Nephron (organoid): ENCODE measurements around the gene HES4.

Experiments
- H3K27ac Mint-ChIP-seq, 3 experiments: 2 replicates each; pipeline ENCODE4 v1.8.0; 2020; ENCODE audit warnings: mixed read lengths in 3 of 3, mild to moderate bottlenecking in 2 of 3, moderate library complexity in 1 of 3
- H3K27me3 Mint-ChIP-seq: 2 replicates; pipeline ENCODE4 v1.8.0; 2021; ENCODE audit warnings: low read depth, mild to moderate bottlenecking, moderate library complexity, mixed read lengths
- H3K36me3 Mint-ChIP-seq: 2 replicates; pipeline ENCODE4 v1.8.0; 2020; ENCODE audit warnings: low read depth, mixed read lengths
- H3K4me1 Mint-ChIP-seq: 2 replicates; pipeline ENCODE4 v1.8.0; 2020; ENCODE audit warnings: mixed read lengths
- H3K4me3 Mint-ChIP-seq, 3 experiments: 2 replicates each; pipeline ENCODE4 v1.8.0; 2020; ENCODE audit warnings: mild to moderate bottlenecking in 3 of 3, mixed read lengths in 3 of 3, moderate library complexity in 2 of 3
- H3K9me3 Mint-ChIP-seq: 2 replicates; pipeline ENCODE4 v1.8.0; 2020; ENCODE audit warnings: mixed read lengths
- CTCF ChIP-seq, 3 experiments: fragments of 200-600 bp; sonication (generic); IDR thresholded peaks; one replicate each; pipeline ENCODE4 v1.5.0; 2021; ENCODE audit warnings: antibody characterized with exemption in 3 of 3; ENCODE audit not compliant: unreplicated experiment in 3 of 3

HES4 gene

GRCh38 chr1:970973-971730 is 28.7 kb downstream of the HES4 start:
- no peak overlapping the region for H3K4me3 Mint-ChIP-seq
- no peaks in the 10 kb centered on the region for H3K36me3 Mint-ChIP-seq
- H3K27ac Mint-ChIP-seq, result no peak overlapping the region
- no peaks in the 10 kb centered on the region for H3K4me1 Mint-ChIP-seq
- H3K9me3 Mint-ChIP-seq, result no peaks in the 10 kb centered on the region
- no peak for TF ChIP-seq CTCF (IDR thresholded peaks at IDR 0.05; ENCODE audit: unreplicated experiment in 3 of 3)
- H3K27me3 Mint-ChIP-seq, result peaks cover 62% of the 10 kb centered on the region

DNA sequence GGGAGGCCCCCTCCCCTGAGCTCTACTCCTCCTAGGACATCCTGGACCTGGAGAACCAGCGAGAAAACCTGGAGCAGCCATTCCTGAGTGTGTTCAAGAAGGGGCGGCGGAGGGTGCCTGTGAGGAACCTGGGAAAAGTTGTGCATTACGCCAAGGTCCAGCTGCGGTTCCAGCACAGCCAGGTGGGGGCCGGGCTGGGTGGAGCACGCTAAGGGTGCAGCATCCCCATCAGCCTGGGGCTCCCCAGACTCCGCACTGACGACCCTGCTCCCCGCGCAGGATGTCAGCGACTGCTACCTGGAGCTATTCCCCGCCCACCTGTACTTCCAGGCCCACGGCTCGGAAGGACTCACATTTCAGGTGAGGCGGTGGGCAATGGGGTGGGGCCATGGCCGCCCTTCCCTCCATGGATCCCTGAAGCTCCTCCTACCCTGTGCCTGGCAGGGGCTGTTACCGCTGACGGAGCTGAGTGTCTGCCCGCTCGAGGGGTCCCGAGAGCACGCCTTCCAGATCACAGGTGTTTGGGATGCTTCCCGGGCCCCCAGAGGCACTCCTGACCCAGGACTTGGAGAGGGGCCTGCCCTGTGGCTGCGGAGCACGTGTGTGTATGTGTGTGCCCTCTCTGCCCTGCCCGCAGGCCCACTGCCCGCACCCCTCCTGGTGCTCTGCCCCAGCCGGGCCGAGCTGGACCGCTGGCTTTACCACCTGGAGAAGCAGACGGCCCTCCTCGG is 29.5 kb downstream of the HES4 start:
- Mint-ChIP-seq H3K27ac (no peak overlapping the region), H3K4me1 (no peaks in the 10 kb centered on the region), H3K36me3 (no peaks in the 10 kb centered on the region), H3K9me3 (no peaks in the 10 kb centered on the region), H3K4me3 (no peak overlapping the region), H3K27me3 (peaks cover 56% of the 10 kb centered on the region)
- TF ChIP-seq CTCF (IDR thresholded peaks at IDR 0.05; ENCODE audit: unreplicated experiment in 3 of 3), result no peak

GRCh38 chr1:969260-969855 is 30.5 kb downstream of the HES4 start:
- Mint-ChIP-seq H3K4me1 (no peaks in the 10 kb centered on the region), H3K27me3 (peaks cover 49% of the 10 kb centered on the region), H3K9me3 (no peaks in the 10 kb centered on the region), H3K4me3 (peak overlapping the region in 2 of 3 experiments; percentile 8 to 27), H3K36me3 (peaks cover 4% of the 10 kb centered on the region), H3K27ac (no peak overlapping the region)
- TF ChIP-seq CTCF (IDR thresholded peaks at IDR 0.05; ENCODE audit: unreplicated experiment in 3 of 3), result no peak

- Mint-ChIP-seq H3K4me1 (no peaks in the 10 kb centered on the region), H3K27ac (no peak overlapping the region), H3K9me3 (no peaks in the 10 kb centered on the region), H3K36me3 (peaks cover 4% of the 10 kb centered on the region), H3K27me3 (peaks cover 40% of the 10 kb centered on the region), H3K4me3 (peak overlapping the region; percentile 21 to 48 (median 23))
- TF ChIP-seq CTCF (IDR thresholded peaks at IDR 0.05; ENCODE audit: unreplicated experiment in 3 of 3), result no peak
These were observed 32.2 kb downstream of the HES4 start for GRCh38 chr1:967466-968343.

DNA sequence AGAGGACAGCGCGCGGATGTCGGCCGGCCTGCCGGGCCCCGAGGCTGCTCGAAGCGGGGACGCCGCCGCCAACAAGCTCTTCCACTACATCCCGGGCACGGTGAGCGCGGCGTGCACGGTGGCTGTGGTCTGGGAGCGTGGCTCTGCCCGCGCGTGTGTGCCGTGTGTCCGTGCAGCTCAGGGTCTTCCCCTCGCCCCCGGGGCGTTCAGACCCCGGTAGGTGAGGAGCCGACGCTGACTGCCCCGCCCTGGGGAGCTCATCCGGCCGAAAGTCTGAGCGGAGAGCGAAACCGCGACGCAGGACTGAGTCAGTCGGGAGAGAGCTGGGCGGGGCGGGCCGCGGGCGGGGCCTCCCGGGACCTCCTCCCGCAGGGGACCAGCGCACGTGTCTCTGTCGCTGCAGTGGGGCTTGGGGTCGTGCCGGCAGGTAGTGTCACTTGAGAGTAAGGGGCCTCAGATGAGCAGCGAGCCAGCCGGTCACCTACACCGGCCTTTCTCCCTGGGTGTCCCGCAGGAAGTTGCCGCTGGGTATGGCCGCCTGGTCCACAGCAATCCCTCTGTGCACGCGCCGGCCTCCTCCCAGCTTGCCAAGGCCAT is 33.1 kb downstream of the HES4 start:
- H3K36me3 Mint-ChIP-seq, result peaks cover 4% of the 10 kb centered on the region
- no peak for TF ChIP-seq CTCF (IDR thresholded peaks at IDR 0.05; ENCODE audit: unreplicated experiment in 3 of 3)
- H3K4me3 Mint-ChIP-seq, result peak overlapping the region in 2 of 3 experiments; percentile 46 to 64
- peaks cover 40% of the 10 kb centered on the region for H3K27me3 Mint-ChIP-seq
- no peaks in the 10 kb centered on the region for H3K4me1 Mint-ChIP-seq
- no peaks in the 10 kb centered on the region for H3K9me3 Mint-ChIP-seq
- H3K27ac Mint-ChIP-seq, result no peak overlapping the region
